HTERT RPE-1 (cell line): ENCODE measurements around the gene CEP63.
"Not testable (repeated sequence)": the region's sequence is repeated elsewhere in the genome, so short reads cannot be mapped to it uniquely, and the experiment has no call there.

Experiments
- in situ Hi-C: fragments of 300-500 bp; cut with MboI; formaldehyde crosslinking; loops from 4 replicates; pipeline ENCODE4 v1.14.3; 2020; ENCODE audit warnings: low sequenced_read_pairs

Gene CEP63

DNA sequence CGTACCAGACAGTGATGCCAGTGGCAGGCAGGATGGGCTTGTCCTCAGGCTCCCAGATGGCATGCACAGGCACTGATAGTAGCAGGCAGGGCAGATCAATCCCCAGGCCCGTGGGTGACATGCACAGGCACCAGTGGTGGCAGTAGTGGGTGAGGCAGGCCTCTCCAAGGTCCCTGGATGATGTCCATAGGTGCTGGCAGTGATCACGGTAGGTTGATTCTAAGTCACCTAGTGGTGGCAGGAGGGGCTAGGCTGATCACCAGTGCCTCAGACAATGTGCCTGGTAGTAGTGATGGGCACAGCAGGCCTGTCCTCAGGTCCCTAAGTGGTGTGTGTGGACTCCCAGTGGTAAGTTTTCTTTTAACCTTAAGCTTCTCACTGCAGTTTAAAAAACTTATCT lies 19.6 kb downstream of the CEP63 start:
- in situ Hi-C loops, result no loop called here

DNA sequence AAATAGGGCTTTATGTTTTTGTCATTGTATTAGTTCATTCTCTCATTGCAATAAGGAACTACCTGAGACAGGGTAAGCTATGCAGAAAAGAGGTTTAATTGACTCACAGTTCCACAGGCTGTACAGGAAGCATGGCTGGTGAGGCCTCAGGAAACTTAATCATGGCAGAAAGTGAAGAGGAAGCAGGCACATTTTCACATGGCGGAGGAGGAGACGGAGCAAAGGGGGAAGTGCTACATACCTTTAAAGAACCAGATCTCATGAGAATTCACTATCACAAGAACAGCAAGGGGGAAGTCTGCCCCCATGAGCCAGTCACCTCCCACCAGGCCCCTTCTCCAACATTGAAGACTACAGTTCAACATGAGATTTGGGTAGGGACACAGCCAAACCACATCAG lies 25.6 kb downstream of the CEP63 start:
- in situ Hi-C loops, result no loop called here

DNA sequence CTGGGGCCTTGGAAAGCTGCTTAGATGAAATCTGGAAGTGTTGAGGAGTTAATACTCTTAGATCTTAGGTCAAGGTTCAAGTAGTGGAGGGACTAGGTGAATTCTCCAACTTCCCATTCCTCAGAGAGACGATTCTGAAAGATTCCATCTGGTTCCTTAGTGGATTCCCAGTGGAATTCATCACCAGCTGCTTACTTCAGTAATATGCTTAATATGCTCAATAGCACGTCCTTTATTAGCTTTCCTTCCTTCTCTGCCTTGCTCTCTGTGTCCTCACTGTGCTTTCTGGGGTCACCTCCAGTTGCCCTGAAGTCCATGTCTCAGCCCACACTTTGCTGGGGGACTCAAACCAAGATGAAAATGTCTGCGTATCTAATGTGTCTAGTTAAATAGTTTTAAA lies 31.0 kb downstream of the CEP63 start:
- in situ Hi-C loops, result no loop called here

DNA sequence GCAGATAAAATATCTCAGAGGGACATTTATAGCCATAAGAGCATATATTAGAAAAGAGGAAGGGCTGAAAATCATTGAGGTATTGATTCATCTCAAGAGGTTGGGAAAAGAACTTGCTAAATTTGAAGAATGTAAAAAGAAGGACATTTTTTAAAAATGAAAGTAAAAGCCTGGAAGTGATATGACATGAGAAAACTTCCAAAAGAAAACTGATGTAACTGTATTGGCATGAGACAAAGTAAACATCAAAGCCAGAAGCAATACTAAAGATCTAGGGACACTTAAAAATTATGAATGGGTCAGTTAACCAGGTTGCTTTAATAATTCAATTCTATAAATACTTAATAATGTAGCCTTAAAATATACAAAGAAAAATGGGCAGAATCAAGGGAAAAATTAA lies 31.9 kb downstream of the CEP63 start:
- in situ Hi-C loops, result no loop called here

DNA sequence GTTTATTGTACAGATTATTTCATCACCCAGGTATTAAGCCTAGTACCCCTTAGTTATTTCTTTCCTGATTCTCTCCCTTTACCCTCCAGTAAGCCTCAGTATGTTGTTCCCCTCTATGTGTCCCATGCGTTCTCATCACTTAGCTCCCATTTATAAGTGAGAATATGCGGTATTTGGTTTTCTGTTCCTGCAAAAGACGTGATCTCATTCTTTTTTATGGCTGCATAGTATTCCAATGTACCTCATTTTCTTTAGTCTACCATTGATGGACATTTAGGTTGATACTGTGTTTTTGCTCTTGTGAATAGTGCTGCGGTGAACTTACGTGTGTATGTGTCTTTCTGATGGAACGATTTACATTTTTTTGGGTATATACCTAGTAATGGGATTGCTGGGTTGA lies 36.7 kb downstream of the CEP63 start:
- in situ Hi-C loops, result no loop called here

DNA sequence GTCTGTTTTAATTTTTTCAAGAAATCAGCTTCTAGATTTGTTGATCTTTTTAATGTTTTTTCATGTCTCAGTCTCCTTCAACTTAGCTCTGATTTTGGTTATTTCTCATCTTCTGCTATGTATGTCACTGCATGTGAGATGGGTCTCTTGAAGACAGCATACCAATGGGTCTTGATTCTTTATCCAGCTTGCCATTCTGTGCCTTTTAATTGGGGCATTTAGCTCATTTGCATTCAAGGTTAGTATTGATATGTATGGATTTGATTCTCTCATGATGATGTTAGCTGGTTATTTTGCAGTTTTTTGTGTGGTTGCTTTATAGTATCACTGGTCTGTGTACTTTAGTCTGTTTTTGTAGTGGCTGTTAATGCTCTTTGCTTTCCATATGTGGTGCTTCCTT lies 39.4 kb downstream of the CEP63 start:
- in situ Hi-C loops, result no loop called here

DNA sequence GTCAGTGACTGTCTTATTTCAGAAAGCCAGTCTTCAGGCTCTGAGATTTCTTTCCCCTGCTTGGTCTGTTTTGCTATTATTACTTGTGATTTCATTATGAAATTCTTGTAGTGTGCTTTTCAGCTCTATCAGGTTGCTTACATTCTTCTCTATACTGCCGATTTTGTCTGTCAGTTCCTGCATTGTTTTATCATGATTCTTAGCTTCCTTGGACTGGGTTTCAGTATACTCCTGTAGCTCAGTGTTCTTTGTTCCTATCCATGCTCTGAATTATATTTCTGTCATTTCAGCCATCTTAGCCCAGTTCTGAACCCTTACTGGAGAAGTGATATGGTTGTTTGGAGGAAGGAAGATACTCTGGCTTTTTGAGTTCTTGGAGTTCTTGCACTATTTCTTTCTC lies 40.5 kb downstream of the CEP63 start:
- in situ Hi-C loops, result no loop called here

DNA sequence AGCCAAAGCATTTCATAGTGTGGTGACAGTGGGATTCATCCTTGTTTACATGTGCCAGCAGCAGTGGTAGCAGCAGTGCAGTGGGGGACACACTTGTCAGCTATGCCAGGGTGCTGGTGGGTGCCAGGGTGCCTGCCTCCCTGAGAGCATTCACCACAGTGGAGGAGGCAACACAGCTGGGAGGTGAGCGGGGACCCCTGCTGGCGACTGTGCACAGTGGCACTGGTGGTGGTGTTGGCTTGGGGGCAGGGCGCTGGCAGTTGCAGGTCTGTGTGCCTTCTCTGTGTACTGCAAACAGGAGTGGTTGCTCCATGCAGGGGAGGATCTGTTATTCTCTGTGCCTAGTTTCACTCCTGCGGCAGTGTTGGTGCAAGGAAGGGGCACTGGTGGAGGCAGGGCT lies 41.2 kb downstream of the CEP63 start:
- in situ Hi-C loops, result no loop called here

DNA sequence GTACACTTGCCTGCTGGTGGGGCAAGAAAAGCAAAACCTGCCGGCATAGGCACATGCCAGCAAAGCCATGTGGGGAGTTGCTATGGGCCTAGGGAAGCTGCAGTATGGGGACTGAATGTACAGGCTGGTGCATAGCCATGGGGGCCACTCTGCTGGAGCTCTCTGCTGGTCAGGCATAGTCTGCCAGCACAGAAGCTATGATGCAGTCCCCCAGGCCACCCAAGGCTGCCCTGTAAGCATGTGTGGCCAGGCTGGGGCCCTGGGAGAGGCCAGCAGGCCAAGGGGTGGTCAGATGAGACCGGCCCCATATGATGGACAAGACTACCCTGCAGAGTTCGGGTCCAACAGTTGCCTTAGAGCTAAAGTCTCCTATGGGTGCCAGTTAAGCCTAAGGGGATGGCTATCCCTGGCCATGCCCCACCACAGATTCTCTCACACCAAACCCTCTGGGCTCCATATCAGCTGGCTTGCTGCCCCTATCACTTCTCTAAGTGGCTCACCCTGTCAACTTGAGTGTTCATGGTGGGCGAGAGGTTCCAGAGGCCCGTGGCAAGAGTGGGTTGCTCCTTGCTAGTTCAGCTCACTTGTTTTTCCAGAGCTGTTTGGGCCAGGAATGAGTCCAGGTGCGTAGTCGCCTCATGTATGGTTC lies 41.8 kb downstream of the CEP63 start:
- in situ Hi-C loops, result no loop called here

DNA sequence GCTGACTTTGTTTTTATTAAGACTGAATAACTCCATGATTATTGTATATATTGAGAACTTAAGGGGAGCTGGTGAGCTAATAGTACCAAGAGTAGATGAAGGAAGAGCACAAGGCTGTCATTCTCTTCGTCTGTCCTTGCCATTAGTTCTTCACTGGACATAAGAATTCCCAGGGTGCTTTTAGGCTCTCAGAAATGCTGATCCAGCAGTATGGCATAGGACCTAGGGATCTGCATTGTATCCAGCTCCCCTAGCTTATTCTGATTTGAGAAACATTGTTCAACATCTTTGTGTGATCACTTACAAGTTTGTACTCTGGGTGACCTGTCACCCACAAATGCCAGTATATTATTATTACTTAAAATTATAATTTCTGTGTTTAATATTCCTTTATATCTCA lies 47.6 kb downstream of the CEP63 start:
- in situ Hi-C loops, result no loop called here

DNA sequence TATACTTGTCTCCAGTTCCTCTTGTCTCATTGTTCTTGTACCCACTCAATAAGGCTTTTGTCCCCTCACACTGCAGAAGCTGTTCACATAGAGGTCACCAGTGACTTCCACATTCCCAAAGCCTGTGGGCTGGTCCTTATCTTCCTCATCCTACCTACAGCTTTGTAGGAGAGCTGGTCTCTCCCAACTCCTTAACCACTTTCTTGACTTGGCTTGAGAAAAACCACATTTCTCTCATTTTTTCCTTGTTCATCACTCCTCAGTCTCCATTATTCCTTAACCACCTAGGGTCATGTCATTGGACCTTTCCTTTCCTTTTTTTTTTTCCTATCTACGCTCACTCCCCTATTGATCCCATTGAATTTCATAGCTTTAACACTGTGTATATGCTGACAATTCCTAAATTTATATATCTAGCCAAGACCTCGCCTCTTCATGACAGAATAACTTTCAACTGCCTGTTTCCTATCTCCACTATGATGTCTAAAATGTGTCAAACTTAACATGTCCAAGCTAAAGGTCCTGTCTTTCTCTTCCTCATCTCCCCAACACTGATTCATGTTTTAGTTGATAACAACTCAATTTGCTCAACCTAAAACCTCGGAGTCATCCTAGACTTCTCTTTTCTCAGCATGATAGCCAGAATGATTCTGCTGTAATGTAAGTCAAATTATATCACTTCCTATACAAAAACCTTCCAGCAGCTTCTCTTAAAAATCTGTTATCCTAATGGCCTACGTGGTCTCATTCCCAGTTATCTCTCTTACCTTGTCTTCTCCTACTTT lies 49.5 kb downstream of the CEP63 start:
- in situ Hi-C loops, result no loop called here

DNA sequence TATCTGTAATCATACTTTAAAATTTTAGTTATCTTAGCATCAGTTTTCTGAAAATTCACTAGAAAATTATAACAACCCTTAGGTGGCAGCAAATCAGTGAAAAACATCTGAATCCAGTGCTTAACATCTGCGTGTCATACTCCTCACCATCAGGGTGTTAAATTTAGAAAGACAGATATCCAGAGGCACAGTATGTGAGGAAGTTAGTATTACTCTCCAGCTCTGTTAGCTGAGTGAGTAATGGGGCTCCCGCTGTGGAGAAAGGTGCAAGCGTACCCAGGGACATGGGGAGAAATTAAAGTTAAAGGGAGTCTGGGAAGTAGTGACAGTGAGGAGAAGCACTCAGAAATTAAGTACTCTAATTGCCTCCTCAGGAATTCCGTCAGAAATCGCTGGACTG lies 50.9 kb downstream of the CEP63 start:
- in situ Hi-C loops, result no loop called here

DNA sequence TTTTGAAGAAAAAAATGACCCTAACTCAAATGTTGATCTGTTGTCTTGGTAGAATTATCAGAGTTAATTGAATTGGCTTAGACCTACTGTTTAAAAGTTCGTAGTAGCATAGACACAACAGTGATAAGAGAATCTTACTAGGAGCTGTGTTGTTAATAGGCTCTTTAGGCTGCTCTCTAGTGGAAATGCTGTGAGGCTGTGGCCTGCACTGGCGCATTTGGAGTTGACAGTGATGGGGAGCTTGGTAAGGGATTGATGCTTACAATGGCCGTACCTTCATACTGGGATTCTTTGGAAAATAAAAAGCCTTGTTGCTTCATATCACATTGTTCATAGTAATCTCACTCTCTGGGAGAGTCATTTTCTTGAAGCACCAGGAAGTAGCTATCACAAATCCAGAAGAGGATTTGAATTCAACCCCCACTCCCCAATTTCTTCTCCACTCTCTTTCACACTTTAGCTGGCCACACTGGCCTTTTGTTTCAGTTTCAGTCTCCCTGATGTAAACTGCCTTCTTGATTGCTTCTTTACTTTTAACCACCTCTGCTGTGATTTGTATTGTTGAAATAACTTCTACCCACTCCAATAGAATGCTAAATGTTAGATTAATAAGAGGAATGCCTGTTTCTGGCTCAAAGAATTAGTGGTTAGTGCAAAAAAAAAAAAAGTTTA lies 56.6 kb downstream of the CEP63 start:
- in situ Hi-C loops, result no loop called here

DNA sequence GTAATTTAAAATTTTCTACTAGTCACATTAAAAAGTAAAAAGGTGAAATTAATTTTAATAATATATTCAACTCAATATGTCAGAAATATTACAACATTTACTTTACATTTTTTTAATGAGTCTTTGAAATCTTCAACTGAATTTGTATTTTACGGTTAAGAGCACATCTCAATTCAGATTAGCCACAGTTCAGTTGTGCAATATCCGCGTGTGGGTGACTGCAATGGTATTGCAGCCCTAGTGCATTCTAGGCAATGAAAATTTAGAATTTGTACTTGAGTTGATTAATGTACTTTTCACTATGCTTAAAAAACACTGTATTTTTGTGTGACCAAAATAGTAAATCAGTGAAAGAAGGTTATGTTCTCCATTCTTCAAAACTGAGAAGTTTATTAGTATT lies 57.3 kb downstream of the CEP63 start:
- in situ Hi-C loops, result no loop called here

DNA sequence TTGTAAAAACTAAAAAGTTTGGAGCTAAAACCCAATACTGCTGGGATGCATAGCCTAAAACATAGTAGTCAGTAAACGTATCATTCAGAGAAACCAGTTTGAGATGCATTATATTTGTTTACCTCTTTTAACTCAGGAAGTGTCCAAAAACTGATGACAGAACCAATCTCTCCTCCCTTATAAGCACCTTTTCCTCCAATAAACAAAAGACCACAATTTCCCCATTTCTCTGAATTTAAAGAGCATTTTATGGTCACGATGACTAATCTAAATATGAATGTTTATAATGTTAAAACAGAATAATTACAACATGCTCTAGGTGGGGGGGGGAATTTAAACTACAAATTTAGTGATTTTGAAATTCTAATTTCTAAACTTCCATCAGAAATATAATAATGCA lies 58.5 kb downstream of the CEP63 start:
- in situ Hi-C loops, result no loop called here

DNA sequence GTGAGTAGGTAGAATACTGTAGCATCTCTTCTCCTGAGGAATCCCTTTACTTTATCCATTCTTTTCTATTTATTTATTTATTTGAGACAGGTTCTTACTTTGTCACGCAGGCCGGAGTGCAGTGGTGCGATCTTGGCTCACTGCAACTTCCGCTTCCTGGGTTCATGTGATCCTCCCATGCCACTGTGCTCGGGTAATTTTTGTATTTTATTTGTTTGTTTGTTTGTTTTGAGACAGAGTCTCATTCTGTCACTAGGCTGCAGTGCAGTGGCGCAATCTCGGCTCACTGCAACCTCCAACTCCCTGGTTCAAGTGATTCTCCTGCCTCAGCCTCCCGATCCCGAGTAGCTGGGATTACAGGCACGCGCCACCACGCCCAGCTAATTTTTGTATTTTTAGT lies 58.9 kb downstream of the CEP63 start:
- in situ Hi-C loops, result not testable (repeated sequence)

DNA sequence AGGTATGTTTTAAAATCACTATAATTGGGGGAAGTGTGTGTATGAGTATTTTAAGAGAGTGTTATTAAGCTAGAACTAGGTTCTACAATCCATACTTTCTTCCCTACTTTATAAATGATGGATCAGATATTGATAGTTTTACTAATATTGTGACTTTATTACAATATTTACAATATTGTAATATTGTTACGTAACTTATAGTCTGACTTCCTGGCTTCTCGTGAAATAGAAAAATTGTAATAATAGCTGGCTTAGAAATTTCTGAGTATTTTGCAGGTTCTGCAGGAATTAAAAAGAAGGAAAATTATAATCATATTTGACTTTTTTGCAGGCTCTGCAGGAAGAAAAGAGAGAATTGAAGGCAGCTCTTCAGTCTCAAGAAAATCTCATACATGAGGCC lies 60.0 kb downstream of the CEP63 start:
- in situ Hi-C loops, result no loop called here

DNA sequence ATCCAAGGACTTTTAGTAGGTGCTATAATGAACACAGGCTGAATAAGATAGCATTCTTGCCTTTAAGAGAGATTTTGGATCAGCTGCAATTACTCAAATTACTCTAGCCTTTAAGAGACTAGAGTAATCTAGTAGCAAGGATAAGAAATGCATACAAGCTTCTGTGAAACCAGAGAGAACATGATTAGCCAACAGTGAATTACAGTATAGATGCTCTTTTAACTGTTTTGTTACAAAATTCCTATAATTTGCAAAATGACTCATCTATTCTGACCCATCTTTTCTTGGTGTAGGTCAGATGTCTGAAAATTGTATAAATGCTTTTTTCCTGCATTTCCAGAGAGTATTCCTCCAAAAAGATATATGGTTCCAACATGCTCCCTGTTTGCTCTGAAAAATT lies 66.9 kb downstream of the CEP63 start:
- in situ Hi-C loops, result no loop called here

DNA sequence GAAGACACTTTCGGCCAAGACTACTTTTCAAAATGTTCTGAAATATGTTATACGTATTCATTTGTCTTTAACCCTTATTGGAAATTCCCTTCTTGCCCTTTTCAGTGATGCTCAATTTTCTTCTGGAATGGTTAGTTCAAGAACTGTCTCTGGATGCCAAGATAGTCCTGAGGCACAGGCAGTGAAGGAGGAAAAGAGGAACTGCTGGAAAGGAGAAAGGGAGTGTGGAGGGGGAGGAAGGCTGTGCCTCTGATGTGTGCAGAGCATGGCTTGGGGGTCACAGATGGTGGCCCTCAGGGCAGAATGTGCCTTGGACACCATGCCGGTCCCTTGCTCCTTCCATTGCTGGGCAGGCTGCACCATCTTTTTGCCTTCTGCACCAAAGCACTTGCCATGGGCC lies 73.7 kb downstream of the CEP63 start:
- in situ Hi-C loops, result no loop called here

DNA sequence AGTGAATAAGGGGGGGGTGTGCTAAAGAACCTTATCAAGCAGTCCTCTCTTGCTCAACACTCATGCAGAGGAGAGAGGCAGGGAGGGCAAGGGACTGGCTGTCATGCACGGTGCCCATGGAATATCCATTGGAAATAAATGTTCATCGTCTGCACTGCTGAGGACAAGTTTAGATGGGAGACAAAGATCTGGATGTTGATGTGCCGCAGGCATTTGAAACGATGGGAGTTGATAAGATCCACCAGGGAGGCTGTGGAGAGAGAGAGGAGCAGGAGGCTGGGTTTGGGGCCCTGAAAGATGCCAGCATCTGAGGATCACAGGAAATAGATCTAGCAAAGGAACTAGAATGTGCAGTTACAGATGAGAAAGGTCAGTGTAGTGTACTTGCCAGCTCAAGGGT lies 76.2 kb downstream of the CEP63 start:
- in situ Hi-C loops, result no loop called here

DNA sequence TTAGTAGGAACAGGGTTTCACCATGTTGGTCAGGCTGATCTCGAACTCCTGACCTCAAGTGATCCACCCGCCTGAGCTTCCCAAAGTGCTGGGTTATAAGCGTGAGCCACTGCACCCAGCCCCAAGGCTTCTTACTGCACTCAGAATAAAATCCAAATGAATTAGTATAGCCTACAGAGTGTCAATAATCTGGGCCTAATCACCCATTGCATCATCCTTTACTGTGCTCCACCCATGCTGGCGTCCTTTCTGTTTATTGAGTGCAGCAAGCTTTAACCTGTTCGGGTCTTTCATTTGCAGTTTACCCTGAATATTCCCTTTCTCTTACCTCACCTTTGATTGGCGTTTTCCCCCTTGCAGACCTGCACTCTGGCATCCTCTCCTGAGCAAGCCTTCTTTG lies 77.7 kb downstream of the CEP63 start:
- in situ Hi-C loops, result no loop called here

DNA sequence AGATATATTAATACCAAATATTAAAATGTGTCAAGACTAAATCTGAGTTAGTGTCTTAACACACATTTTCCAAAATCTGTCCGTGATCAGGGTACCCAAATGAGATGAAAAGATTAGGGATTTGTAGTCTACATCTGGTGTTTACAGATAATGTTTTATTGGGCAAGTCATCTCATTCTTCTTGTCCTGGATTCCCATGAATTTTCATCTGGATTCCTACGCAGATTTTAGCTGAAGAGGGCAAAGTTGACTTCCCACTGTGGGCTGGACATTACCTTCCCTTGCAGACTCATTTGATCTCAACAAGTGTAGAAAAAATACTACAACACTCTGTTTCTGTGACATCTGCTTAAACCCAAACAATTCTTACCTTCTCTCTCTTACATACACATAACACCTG lies 79.1 kb downstream of the CEP63 start:
- in situ Hi-C loops, result no loop called here
